Measurements from ENCODE around the gene MEGF8. TPM values are rescaled to one million over a fixed set of nuclear protein-coding genes. Genes with fewer than 3 reads are reported as not detected.

MEGF8 gene
- total and polyA plus RNA-seq, 2 of the 8 experiments (the other 6 are each of a cell fraction or from before 2014, with no cell fraction given) = 13.0 to 23.7 TPM

DNA sequence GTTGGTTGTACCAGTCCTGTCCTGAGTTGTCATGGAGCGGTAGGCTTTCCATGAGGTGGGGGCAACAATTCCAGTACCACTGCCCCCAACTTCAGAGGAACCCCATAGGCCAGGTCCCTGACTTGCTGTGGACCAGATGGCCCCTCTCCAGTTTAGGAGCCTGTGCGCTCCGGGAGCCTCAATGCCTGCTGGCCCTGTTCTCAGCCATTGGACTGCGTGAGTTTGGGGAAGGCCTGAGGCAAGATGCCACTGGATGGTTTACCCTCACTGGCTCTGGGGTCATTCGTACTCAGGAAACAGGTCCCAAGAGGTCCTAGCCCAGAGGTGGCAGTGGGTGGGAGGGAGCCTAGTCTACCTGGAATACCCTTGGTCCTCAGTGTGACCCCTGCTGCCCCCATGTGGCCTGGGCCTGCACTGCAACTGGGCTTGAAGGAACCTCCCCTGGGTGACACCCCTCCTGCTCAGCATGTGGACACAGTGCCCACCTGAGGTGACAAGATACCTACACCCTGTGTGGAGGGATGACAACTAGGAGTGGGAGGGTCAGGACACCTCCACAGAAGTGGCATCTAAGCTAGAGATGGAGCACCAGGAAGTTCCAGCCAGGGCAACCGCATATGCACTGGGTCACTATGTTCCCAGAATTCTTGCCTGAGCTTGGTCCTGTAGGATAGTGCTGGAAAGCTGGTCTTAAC lies 29.5 kb upstream of the MEGF8 start (continued):
- TF ChIP-seq CHD2 (IDR thresholded peaks at IDR 0.05; ENCODE audit: low read length) = 0 out of 2 replicates have a peak, but pooled peaks have one; percentile 26
- TF ChIP-seq, protein P1, sequence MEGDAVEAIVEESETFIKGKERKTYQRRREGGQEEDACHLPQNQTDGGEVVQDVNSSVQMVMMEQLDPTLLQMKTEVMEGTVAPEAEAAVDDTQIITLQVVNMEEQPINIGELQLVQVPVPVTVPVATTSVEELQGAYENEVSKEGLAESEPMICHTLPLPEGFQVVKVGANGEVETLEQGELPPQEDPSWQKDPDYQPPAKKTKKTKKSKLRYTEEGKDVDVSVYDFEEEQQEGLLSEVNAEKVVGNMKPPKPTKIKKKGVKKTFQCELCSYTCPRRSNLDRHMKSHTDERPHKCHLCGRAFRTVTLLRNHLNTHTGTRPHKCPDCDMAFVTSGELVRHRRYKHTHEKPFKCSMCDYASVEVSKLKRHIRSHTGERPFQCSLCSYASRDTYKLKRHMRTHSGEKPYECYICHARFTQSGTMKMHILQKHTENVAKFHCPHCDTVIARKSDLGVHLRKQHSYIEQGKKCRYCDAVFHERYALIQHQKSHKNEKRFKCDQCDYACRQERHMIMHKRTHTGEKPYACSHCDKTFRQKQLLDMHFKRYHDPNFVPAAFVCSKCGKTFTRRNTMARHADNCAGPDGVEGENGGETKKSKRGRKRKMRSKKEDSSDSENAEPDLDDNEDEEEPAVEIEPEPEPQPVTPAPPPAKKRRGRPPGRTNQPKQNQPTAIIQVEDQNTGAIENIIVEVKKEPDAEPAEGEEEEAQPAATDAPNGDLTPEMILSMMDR (IDR thresholded peaks at IDR 0.05; ENCODE audit: control extremely low read depth in 1 of 3, insufficient read depth in 1 of 3, low read depth in 1 of 3, low read length in 3 of 3) = peak; percentile 87 to 100 (median 98)
